Activated T-cell treated with anti-CD3 and anti-CD28 coated beads, Interleukin-2, amount 50 U/mL, for 48 hours (primary cell): Measurements from ENCODE around the gene PLXND1.
"Not testable (repeated sequence)": the region's sequence is repeated elsewhere in the genome, so short reads cannot be mapped to it uniquely, and the experiment has no call there.

Experiments
- DNase-seq, 2 experiments: peaks; one replicate each; pipeline ENCODE4 v3.0.0-alpha.2; 2020

Gene PLXND1

DNA sequence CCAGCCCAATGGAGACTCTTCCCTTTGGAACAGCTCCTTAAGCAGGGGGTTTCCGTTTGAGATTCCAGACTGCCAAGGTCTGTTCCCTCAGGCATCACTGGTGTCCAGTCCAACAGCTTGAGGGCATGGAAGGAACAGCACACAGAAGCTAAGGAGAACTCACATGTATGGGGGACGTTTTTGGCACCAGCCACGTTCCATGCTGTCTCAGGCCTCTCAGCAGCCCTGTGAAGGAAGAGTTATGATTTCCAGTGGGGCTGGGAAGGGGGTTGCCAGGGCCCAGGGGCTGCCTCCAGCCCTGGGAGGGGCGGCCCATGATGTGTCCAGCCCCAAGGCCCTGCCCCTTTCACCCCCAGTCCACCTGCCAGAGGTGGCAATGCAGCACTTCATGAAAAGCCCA, 85.5 kb downstream of the PLXND1 start:
- DNase-seq, result no peak

DNA sequence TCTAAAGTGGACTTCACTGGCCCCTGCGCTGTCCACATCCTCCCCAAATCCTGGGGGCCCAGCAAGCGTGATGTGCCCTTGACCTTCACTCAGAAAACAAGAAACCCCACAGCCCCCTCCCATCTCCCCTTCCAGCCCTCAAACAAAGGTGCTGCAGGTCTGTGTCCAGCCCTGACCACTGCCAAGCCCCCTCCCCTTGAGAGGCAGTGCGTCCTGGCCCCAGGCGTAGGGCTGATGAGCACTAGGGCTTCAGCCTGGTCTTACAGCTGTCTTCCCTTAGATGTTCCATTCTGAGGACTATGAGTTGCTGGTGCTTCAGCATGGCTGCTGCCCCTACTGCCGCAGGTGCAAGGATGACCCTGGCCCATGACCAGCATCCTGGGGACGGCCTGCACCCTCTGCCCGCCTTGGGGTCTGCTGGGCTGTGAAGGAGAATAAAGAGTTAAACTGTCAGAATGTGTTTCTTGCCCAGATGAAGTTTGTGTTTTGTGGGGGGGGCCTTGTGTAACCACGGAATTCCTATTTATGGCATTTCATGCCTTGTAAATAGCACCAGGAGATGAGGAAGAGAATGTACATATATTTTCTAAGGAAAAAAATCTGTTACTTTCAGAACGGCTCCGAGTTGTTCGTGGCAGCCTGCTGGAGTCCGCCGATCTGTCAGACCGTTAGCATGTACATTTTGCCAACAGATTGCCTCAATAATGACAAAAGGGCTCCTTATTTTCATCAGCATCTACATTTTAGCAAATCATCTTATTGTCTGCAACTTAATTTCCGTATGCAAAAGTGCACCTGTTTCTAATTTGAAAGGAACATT, 86.4 kb downstream of the PLXND1 start:
- DNase-seq, result no peak

DNA sequence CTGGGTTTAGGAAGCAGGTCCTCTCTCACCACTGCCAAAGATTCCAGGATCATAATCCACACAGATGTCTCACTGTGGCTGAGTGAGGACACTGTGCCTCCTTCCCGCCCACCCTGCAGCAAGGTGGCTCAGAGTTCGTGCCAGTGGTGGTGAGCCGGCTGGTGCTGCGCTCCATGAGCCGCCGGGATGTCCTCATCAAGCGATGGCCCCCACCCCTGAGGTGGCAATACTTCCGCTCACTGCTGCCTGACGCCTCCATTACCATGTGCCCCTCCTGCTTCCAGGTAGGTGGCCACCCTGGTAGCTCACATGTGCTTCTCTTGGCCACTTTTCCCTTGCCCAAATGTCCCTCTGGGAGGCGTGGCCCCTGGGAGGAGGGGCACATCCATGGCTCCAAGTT, 87.0 kb downstream of the PLXND1 start:
- DNase-seq, result no peak

DNA sequence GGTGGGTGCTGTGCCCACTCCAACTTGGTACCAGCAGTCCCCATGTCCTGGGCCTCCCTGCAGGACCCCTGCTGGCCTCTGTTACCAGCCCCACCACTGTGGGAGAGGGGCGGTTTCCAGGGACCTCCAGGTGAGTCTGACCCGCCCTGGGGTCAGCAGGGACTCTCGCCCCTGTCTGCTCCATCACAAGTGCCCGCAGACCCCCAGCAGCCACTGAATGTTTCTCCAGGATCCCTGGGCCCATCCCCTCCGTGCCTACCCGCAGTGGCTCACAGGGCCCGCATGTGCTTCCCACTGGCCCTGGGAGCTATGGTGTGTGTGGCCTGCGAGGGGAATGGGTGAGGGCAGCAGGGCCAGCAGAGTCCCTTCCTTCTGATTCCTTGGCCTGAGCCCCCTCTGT, 87.9 kb downstream of the PLXND1 start:
- DNase-seq, result no peak

DNA sequence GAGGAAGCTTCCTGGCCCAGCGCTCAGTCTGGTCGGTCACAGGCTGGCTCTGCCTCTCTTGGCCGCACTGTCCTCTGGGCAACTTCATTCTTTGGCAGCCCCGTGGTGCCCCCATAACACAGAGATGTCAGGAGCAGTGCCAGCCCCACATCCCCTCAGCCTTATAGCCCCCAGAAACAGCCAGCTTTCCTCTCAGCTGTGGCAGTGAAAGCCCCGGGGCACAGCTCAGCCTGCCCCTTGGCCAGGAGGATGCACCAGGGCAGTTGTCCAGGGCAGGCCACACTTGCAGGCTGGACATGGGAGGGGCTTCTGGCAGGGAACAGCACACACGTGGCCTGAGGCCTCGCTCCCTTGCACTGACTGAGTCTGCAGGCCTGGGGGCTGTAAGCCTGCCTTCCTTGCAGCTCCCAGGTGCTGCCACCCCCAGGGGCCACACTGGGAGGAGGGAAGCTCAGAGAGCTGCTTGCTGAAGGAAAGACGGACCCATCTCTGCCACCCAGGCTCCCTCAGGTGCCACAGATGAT, 88.4 kb downstream of the PLXND1 start:
- DNase-seq, result no peak

DNA sequence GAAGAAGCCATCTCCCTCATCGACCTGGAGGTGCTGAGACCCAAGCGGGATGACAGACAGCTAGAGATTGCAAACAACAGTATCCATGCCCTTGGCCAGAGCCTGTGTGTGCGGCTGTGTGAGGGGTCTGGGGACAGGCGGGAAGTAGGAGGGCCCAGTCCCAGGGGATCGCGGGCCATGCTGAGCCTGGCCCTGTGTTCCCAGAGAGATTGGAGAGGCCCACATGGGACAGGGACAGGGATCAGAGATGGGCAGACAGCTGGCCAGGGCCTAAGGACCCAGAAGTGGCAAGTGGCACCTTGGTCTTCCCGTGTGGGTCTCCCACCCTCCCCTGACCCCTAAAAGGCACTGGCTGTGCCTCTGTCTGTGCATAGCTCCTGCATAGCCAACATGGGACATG, 89.0 kb downstream of the PLXND1 start:
- no peak for DNase-seq

DNA sequence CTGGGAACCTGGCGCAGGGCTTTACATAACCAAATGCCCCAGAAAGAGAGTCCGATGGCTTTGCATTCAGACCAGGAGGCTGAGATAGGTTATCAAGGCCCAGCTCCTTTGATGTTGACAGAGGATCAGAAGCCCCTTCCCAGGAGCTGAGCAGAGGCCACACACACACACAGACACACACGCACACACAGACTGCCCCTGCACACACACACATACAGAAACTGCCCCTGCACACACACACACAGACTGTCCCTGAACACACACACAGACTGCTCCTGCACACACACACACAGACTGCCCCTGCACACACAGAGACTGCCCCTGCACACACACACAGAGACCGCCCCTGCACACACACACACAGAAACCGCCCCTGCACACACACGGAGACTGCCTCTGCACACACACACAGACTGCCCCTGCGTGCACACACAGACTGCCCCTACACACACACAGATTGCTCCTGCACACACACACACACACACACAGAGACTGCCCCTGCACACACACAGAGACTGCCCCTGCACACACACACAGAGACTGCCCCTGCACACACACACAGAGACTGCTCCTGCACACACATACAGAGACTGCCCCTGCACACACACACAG, 90.5 kb downstream of the PLXND1 start:
- DNase-seq, result not testable (repeated sequence)

DNA sequence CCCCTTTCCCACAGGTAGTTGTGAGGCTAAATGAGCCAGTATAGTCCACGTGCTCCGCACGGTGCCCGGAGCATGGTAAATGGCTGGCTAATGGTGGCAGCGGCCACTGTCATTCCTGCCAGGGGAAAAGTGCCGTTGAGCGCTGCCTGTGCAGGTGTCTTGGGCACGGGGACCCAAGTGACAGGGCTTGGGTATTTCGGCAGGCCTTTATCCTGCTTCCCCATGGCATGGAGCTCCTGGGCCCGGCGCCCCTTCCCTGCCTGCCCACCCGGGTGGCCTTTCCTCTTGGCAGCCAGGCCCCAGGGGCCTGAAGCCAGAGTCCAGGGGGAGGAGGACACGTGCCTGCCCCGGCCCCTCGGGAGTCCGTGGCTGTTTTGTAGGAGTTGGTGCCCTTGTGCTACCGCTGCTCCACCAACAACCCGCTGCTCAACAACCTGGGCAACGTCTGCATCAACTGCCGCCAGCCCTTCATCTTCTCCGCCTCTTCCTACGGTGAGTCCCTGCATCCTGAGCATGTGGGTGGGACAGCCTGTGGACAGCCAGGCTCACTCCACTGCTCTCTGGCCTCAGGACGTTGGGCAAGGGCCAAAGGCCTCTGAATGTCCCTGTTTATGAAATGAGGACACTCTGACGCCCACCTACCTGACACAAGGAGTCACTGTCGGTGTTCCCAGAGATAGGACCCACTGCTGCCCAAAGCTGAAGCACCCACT, 91.2 kb downstream of the PLXND1 start:
- not testable (repeated sequence) for DNase-seq

DNA sequence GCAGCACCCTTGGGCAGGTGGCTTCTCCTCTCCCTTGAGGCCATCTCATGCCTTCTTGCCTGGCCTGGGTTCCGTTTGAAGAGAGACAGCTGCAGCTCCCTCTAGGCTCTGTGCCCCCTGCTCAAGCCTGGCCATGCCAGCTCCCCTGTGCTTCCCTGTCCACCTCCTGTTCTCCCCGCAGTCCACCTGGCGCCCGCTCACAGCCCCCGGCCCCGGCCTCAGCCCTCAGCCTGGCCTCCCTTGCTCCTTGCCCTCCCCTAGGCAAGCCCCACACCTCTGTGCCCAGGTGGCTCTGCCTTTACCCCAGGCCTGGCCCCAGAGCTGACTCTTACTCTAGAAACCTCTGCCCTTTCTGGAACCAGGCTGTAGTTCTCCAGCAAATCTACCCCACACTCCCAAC, 91.9 kb downstream of the PLXND1 start:
- no peak for DNase-seq

DNA sequence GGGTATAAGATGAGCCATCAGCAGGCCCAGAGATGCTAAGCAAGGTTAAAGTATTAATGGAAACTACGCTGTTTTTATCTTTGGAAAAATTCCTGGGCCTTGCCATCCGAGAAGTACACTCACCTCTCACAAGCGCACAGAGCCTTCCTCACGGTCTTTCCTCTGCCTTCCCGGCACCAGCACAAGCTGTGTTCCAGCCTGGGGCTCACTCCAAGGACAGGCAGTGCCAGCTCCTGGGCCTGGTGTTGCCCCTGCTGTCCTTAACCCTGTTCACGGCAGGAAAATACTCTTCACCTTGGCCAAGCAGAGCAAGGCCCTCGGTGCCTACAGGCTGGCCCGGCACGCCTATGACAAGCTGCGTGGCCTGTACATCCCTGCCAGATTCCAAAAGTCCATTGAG, 92.4 kb downstream of the PLXND1 start:
- no peak for DNase-seq

DNA sequence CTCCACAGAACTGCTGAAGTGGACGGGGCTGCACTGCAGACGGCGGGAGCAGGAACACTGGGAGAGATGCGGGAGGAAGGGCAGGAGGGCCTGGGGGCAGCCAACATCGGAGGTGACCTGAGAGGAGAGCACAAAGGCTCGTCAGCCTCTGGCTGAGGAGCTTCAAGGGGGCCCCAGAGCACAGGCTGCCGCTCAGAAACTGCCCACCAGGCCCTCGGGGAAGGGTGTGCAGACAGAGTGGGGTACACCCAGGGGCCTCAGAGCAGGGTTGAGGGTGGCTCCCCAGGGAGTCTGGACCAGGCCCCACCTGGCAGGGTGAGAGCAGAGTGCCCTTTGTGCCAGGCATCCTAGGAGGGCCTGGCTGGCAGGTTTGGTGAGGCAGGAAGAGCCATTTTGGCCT, 92.8 kb downstream of the PLXND1 start:
- no peak for DNase-seq

DNA sequence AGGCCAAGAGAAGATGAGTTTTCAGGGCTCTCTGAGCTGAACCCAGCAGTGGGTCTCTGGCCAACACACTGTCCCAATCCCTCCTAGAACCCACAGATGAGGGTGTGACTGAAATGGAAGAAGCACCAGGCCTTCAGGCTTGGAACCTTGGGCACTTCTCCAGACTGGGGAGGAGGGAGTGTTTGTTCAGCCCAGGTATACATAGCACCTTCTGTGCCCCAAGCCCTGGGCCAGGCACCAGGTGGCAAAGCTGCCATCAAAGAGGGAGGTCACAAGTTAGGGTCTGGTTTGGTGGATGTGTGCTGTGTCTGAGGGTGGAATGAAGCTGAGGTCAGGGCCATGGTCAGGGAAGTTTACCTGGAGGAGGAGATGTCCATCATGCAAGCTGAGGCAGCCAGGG, 93.9 kb downstream of the PLXND1 start:
- no peak for DNase-seq

DNA sequence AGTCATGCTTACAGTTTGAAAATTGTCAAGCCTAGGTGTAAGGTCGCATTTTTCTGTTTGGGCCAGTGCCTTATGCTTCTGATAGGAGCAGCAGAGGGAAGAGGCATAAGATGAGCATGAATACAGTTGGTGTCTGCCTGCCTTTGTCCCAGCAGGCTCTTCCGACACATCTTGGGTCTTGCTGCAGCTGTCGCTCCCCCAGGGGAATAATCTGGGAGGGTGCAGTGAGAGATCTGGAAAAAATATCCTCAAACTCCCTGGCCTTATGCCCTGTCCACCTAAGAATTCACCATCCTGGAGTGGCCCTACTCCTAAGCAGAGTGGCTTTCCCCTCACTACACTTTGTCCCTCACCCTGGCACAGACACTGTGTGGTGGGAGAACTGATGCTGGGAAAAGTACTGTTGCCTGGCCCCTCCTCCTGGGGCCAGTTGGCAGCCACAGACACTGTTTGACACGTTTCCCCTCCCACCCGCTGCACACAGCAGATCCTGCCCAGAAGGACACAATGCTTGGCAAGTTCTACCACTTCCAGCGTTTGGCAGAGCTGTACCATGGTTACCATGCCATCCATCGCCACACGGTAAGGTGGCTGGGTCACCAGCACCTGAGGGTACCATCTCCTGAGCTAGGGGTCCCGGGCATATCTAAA, 99.2 kb downstream of the PLXND1 start:
- no peak for DNase-seq

DNA sequence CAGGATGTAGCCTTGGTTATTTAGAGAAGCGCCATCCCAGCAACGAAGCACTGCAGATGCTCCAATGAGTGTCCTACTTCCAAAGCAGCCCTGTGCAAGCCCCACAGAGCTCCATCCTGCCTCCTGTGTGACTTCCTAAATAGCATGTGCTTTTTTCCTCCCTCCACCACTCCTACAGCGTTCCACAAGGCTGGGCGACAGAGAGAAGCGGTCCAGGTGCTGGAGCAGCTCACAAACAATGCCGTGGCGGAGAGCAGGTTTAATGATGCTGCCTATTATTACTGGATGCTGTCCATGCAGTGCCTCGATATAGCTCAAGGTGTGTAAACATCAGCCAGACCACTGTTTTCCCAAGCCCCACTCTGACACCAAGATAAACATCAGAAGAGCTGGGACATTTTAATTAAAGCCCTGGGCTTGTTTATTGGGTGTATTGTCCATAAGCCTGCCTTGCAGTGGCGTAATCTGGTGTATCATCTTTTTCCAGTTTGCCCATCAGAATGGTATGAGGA, 100.2 kb downstream of the PLXND1 start:
- DNase-seq, result no peak

DNA sequence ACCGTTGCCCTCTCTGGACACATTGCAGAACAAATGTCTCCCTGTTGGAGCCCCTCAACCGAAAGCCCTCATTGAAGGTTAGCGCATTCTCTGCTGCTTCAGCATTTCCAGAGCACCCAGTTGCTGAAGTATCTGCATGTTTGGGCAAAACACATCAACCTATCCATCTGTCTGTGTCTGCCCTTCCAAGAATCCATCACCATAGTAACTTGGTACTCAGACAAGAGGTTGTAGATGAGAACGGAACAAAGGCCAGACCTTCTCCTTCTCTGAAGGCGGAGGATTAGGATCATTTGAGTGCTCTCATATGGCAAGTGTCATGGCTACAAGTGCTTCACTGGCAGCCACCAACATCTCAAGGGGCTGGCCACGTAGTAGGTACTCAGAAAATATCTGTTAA, 101.1 kb downstream of the PLXND1 start:
- no peak for DNase-seq
